Cortex of kidney (tissue), 1 donor: ENCODE data around the gene ICAM5.
"Not testable (repeated sequence)": the region's sequence is repeated elsewhere in the genome, so short reads cannot be mapped to it uniquely, and the experiment has no call there.

Experiments
- DNase-seq: peaks from one replicate; lab custom pipeline; 2025; lab: John Stamatoyannopoulos, UW

The ICAM5 gene, protein sequence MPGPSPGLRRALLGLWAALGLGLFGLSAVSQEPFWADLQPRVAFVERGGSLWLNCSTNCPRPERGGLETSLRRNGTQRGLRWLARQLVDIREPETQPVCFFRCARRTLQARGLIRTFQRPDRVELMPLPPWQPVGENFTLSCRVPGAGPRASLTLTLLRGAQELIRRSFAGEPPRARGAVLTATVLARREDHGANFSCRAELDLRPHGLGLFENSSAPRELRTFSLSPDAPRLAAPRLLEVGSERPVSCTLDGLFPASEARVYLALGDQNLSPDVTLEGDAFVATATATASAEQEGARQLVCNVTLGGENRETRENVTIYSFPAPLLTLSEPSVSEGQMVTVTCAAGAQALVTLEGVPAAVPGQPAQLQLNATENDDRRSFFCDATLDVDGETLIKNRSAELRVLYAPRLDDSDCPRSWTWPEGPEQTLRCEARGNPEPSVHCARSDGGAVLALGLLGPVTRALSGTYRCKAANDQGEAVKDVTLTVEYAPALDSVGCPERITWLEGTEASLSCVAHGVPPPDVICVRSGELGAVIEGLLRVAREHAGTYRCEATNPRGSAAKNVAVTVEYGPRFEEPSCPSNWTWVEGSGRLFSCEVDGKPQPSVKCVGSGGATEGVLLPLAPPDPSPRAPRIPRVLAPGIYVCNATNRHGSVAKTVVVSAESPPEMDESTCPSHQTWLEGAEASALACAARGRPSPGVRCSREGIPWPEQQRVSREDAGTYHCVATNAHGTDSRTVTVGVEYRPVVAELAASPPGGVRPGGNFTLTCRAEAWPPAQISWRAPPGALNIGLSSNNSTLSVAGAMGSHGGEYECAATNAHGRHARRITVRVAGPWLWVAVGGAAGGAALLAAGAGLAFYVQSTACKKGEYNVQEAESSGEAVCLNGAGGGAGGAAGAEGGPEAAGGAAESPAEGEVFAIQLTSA

DNA sequence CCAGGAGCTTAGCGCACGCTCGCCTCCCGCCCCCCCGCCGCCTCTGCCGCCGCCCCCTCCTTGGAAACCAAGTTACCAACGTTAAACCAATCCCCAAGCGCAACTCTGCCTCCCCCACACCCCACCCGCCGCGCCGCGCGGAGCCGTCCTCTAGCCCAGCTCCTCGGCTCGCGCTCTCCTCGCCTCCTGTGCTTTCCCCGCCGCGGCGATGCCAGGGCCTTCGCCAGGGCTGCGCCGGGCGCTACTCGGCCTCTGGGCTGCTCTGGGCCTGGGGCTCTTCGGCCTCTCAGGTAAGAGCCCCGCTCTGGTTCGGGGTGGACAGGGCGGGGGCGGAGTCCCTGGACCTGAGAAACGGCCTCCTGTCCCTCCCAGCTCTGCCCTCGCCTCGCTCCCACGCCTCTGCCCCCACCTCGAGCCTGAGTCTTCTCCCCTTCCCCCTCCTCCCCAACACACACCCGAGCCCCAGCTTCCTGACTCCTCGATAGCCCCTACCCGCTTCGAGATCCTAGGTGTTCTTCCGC lies at the start of gene ICAM5:
Gene ICAM5, plus strand, starts transcription at position 117 of the 521 bp plus-strand sequence. Its CDS starts 92 bp downstream, at position 209.
- DNase-seq: no peak

DNA sequence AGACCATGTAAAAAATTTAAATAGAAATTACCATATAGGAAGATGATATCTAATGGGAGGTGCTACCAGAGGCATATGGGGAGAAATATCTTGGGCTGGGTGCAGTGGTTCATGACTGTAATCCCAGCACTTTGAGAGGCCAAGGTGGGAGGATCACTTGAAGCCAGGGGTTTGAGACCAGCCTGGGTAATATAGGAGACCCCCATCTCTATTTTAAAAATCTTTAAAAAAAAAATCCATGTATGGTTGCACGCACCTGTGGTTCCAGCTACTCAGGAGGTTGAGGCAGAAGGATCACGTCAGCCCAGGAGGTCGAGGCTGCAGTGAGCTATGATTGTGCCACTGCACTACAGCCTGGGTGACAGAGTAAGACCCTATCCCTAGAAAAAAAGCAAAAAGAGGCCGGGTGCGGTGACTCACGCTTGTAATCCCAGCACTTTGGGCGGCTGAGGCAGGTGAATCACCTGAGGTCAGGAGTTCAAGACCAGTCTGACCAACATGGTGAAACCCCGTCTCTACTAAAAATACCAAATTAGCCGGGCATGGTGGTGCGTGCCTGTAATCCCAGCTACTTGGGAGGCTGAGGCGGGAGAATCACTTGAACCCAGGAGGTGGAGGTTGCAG lies 47.8 kb upstream of the ICAM5 start:
- not testable (repeated sequence) for DNase-seq

DNA sequence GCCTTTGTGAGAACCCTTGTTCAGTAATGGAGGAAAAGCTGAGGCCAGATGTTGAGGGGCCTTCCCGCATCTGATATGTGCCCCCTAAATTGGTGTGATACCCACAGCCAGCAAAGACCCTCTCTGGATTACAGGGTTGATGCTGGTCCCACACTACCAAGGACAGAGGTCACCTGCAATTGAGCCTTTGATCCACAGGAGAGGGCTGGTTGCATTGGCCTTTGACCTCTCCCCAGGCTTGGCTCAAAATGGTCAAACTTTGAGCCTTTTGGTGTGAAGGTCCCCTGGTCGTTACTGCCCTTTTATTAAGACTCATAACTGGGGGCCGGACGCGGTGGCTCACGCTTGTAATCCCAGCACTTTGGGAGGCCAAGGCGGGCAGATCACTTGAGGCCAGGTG lies 46.1 kb upstream of the ICAM5 start:
- no peak for DNase-seq

DNA sequence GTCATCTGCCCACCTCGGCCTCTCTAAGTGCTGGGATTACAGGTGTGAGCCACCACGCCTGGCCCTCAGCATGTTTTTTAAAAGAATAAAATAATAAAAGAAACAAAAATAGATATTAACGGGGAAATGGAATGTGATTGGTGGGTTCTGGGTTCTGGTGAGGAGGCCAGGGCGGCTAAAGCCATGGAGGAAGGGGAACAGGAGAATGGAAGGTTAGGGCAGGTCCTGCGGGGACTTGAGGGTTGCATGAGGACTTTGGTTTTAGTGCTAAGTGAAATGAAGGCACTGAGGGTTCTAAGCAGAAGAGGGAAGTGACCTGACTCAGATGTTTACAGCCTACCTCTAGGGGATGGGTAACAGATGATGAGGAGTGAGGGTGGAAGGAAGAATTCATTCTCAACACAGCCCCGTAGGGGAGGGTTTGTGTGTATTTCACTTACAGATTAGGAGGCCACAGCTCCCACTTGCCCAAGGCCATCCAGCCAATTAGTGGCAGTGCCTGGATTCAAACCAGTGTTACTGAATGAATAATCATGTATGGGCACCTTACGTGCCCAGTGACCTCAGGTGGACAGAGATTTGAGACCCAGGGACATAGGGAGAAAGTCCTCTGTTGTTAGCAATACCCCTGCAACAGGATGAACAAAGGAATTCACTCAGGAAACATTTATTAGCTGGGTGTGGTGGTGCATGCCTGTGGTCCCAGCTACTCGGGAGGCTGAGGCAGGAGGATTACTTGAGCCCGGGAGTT lies 44.4 kb upstream of the ICAM5 start:
- DNase-seq: no peak

DNA sequence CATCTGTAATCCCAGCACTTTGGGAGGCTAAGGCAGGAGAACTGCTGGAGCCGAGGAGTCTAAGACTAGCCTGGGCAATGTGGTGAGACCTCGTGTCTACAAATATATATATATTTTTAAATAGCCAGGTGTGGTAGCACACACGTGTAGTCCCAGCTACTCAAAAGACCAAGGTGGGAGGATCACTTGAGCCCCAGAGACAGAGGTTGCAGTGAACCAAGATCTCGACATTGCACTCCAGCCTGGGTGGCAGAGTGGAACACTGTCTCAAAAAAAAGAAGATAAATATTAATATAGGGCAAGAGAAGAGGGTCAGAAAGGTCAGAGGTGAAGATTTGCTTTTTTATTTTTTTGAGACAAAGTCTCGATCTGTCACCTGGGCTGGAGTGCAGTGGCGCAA lies 43.2 kb upstream of the ICAM5 start:
- DNase-seq: no peak

DNA sequence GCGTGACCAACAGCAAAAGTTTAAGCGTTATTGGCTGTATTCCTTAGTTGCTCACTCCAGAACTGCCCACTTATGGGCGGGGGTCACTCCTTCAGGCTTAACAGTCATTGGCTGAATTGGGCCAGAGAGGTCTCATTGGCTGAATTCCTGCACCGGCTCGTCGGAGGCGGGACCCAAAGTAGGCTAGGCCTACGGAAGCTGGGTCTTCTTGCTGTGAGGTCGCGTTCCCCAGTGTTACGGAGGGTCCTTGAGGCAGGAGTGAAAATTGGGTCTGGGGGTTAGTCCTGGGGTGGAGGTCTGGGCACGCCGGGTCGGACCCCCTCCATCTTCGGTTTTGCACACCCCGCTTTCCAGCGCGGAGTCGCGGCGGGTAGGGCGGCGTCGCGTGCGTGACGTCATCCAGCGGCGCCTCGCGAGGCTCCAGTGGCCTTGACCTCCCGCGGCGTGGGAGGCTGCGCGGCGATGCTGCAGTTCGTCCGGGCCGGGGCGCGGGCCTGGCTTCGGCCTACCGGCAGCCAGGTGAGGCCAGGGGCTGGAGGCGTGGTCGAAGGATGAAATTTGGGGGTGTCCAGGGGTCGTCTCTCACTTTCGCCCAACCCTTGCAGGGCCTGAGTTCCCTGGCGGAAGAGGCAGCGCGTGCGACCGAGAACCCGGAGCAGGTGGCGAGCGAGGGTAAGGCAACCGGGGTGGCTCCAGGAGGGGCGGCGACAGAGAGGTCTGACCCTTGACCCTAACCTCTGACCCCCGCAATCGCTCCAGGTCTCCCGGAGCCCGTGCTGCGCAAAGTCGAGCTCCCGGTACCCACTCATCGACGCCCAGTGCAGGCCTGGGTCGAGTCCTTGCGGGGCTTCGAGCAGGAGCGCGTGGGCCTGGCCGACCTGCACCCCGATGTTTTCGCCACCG lies 37.7 kb upstream of the ICAM5 start, which contains the start of gene MRPL4:
Gene MRPL4, plus strand, starts transcription at position 423 of the 903 bp plus-strand sequence. Its CDS starts 40 bp downstream, at position 463.
- no peak for DNase-seq

DNA sequence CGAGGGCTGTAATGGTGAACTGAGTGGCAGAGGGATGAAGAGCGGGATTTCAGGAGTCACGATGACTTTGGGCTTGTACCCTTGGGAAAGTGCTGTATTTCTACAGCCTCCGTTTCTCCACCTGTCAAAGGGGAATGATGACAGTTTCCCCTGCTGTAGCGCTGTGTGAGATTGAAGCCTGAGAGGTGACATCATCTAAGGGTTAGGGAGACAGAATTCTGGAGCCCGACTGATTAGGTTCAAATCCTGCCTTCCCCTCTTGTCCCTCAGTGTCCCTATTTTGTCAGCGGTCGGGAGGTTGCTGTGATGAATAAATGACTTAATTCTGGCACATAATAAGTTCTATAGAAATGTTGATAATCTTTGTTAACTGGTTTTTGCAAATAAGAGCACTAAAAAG lies 37.0 kb upstream of the ICAM5 start:
- no peak for DNase-seq

DNA sequence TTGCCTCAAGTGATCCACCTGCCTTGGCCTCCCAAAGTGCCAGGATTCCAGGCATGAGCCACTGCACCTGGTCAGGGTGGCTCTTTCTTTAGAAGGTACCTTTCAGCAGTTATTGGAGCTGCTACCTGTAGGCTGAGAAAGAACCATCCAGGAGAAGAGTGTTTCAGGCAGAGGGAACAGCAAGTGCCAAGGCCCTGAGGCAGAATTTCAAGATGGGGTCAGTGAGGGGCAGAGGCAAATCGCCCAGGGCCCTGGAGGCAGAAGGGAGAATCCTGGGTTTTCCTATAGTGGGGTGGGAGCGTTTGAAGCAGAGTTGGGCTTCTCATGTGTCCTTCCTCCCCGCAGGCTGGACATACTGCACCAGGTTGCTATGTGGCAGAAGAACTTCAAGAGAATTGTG lies 35.5 kb upstream of the ICAM5 start:
- DNase-seq: no peak

DNA sequence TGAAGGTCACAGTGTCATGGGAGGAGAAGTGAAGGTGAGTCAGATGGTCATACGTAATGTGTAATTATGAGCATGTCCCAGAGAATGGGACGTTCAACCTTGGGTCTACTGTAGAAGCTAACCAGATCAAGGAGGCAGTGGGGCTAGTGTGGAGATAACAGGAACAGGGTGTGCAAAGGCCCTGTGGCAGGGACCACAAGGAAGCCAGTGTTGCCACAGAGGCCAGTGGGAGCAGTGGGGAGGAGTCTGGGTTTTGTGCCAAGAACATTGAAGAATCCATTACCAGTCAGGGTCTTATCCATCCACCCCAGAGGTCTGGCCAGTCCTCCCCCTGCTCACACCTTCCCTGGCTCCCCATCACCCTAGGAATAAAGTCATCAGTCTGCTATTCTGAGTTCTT lies 34.4 kb upstream of the ICAM5 start:
- no peak for DNase-seq

DNA sequence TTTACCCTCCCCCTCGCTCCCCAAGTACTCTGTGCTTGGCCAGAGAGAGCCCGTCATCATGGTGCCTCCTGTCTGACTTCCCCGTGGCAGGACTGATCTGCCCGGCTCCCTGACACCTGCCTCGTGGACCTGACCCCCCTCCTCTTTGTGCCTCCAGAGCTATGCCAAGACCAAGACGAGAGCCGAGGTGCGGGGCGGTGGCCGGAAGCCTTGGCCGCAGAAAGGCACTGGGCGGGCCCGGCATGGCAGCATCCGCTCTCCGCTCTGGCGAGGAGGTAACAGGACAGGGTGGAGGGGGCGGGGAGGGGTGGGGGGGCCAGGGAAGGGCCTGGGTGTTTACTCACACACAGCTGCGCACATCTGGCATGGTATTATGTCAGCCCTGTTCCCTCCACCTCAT lies 33.2 kb upstream of the ICAM5 start:
- no peak for DNase-seq

DNA sequence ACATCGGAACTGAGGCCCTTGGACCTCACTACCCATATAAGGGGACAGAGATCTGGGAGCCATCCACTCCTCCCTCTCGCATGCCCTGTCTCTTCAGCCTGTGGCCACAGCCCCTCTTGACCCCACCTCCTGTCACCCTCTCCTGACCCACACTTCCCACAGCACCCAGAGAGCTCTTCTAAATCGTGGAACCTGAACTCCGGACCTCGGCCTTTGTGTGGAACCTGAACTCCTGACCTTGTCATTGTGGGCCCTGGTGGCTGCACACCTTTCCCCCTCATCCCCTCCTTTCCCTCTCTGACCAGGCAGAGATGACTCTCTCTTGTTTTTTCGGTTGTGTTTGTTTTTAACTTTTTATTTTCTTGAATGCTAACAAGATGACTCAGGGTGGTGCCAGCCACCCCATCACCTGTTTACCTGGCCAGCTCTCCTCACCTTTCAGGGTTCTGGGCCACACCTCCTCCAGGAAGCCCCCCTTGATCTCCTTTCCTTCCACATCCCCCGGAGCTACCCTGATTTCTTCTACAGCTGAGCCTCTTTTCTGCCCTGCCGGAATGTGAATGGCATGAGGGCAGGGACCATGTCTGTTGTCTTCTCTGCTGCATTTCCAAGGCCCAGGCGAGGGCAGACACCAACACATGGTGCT lies 32.7 kb upstream of the ICAM5 start:
- DNase-seq: no peak

DNA sequence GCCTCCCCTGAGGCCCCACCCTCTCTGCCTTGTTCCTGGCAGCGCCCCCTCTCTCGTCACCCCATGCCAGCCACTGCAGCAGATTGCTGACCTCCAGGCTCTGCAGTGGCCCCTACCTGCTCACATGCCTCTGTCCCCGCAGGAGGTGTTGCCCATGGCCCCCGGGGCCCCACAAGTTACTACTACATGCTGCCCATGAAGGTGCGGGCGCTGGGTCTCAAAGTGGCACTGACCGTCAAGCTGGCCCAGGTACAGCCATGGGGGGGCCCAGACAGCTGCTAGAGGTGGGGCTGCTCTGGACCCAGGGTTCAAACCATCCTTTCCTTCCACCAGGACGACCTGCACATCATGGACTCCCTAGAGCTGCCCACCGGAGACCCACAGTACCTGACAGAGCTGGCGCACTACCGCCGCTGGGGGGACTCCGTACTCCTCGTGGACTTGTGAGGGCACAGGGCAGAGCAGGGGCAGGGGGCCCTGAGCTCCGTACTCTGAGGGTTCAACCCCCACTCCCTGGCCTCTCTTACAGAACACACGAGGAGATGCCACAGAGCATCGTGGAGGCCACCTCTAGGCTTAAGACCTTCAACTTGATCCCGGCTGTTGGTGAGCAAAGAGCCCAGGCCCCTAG lies 31.6 kb upstream of the ICAM5 start:
- DNase-seq: no peak

DNA sequence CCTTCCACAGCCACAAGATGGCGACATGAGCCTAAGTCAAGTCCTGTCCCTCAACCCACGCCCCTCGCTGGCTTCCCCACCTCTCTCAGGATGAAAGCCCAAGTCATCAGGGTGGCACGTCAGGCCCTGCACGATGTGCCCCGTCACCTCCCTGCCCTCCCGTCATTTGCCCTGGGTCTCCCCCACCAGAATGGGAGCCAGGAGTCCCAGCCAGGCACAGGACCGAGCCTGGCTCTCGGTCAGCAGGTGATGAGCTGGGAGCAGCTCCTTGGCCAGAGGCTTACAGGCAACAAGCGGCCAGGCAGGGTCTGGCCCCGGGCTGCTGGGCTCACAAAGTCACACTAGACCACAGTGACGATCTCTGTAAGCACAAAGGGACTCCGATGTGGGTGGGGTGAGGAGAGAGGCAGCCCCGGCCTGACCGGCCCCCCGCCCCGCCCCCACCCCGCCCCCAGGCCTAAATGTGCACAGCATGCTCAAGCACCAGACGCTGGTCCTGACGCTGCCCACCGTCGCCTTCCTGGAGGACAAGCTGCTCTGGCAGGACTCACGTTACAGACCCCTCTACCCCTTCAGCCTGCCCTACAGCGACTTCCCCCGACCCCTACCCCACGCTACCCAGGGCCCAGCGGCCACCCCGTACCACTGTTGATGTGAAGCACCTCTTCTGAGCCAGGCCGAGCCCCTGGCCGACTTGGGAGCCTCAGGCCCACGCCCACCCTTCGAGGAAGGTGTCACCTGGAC lies 30.4 kb upstream of the ICAM5 start:
- no peak for DNase-seq

DNA sequence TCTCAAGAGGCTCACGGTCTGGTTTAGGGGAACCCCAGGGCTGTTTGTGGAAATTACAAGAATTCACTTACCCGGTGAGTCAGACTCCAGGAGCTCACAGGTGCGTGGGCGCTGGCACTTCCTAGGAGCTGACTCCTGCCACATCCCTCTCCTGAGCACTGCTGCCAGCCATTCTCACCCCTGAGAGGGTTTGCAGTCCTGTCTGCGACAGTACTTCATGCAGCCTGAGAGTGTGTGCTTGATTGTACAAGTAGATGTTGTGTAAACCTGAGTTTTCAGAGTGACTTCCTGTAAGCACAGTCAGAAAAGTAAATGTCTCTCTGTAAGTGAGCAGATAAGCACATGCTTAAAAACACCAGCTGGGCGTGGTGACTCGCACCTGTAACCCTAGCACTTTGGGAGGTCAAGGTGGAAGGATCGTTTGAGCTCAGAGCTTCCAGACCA lies 29.6 kb upstream of the ICAM5 start:
- no peak for DNase-seq

DNA sequence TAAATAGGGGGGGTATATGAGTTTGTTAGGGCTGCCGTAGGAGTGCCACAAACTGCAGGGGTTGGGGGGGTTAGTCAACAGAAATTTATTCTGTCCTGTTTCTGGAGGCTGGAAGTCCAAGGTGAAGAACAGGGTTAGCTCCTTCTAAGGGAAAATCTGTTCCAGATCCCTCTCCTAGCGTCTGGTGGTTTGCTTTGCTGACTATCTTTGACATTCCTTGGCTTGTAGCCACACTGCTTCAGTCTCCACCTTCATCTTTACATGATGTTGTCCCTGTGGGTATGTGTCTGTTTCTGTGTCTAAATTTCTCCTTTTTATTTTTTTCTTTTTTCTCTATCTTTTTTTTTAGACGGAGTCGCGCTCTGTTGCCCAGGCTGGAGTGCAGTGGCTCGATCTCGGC lies 27.0 kb upstream of the ICAM5 start:
- DNase-seq: no peak

DNA sequence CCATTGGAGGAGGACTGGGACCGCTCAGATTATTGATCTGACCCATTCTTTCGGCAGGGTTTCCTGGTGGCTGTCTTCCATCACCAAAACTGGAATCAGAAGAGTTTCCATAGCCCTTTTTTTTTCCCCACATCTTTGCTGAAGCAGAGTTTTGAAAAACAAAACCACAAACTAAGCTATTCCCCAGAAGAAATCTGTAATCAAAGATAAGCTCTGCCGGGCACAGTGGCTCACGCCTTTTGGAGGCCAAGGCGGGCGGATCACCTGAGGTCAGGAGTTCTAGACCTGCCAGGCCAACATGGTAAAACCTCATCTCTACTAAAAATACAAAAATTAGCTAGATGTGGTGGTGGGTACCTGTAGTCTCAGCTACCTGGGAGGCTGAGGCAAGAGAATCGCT lies 23.0 kb upstream of the ICAM5 start:
- DNase-seq: no peak

DNA sequence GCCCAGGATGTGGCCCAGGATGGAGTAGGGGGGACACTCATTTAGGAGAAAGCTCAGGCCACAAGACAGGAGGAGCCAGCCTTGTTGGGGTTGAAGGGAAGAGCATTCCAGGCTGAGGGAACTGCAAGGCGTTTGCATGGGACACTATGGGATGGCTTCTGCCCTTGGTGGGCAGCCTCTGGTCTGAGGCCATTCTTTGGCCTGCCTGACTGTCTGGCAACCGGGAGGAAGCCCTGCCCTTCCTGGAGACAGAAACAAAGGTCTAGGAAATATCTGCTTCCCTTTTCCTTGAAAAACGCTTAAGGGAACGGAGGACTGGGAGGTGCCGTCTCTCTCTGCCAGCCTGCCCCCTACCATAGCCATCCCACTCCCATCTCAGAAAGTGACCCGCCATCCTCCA lies 21.7 kb upstream of the ICAM5 start:
- DNase-seq: no peak

DNA sequence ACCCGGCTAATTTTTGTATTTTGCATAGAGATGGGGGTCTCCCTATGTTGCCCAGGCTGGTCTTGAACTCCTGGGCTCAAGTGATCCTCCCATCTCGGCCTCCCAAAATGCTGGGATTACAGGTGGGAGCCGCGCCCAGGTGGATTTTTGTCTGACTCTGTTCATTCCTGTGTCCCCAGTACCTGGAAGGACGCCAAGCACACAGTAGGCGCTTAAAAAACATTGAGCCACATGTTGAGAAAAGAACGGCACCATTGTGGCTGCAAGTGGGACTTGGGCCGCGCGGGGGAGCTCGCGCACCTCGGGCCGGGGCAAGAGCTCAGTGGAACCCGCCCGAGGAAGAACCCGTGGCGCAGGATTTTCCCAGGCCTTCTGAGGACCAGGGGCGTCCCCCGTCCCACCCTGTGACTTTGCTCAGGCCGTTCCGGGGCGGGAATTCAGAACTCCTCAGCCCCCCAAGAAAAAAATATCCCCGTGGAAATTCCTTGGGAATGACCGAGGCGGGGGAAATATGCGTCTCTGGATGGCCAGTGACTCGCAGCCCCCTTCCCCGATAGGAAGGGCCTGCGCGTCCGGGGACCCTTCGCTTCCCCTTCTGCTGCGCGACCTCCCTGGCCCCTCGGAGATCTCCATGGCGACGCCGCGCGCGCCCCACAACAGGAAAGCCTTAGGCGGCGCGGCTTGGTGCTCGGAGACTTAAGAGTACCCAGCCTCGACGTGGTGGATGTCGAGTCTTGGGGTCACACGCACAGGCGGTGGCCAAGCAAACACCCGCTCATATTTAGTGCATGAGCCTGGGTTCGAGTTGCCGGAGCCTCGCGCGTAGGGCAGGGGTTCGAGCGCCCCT lies 20.2 kb upstream of the ICAM5 start:
- no peak for DNase-seq
